GM12892 (cell line): Measurements from ENCODE around the gene UIMC1.

ENCODE experiments used
- DNase-seq: peaks from one replicate; pipeline ENCODE4 v3.0.0; 2011; ENCODE audit not compliant: insufficient read length
- FAIRE-seq: peaks from 2 replicates; lab custom pipeline; 2011; peaks lifted over from hg19 to GRCh38; lab: Jason Lieb, UNC
- POLR2A ChIP-seq: IDR thresholded peaks from 2 replicates; pipeline ENCODE4 v1.6.1; 2011; ENCODE audit warnings: low read depth, low read length, control low read depth
- POLR2AphosphoS5 ChIP-seq: IDR thresholded peaks from 2 replicates; pipeline ENCODE4 v1.6.1; 2011; ENCODE audit warnings: low read depth, low read length, control low read depth
- TAF1 ChIP-seq: IDR thresholded peaks from 2 replicates; pipeline ENCODE4 v1.6.1; 2011; ENCODE audit warnings: low read depth, mild to moderate bottlenecking, control low read depth, low read length, borderline replicate concordance

UIMC1 gene

GRCh38 chr5:177029498-177029897, 22.9 kb upstream of the UIMC1 start:
- no peak for DNase-seq
- FAIRE-seq, result no peak
- TF ChIP-seq POLR2AphosphoS5 (no peak), POLR2A (no peak), TAF1 (no peak)

GRCh38 chr5:177027665-177028064, 21.1 kb upstream of the UIMC1 start:
- no peak for DNase-seq
- TF ChIP-seq POLR2A, result no peak
- no peak for TF ChIP-seq TAF1
- FAIRE-seq, result no peak

GRCh38 chr5:177025101-177025601, 18.6 kb upstream of the UIMC1 start:
- no peak for TF ChIP-seq POLR2A
- no peak for TF ChIP-seq POLR2AphosphoS5
- no peak for TF ChIP-seq TAF1
- no peak for DNase-seq
- FAIRE-seq, result no peak

GRCh38 chr5:177024559-177024958, 18.0 kb upstream of the UIMC1 start:
- DNase-seq, result no peak
- TF ChIP-seq TAF1, result no peak
- TF ChIP-seq POLR2A, result no peak
- no peak for TF ChIP-seq POLR2AphosphoS5
- no peak for FAIRE-seq

- peak; percentile 24 for DNase-seq
- no peak for FAIRE-seq
- TF ChIP-seq TAF1, result no peak
- TF ChIP-seq POLR2AphosphoS5, result no peak
- TF ChIP-seq POLR2A, result no peak
Measured at GRCh38 chr5:177023303-177023664, 16.7 kb upstream of the UIMC1 start.

GRCh38 chr5:177022386-177023302, 16.1 kb upstream of the UIMC1 start, which contains the start of gene ZNF346:
ZNF346 (plus strand) TSS chr5:177022696; CDS start chr5:177022739, 43 bp downstream.
- peak; percentile 98 for DNase-seq
- TF ChIP-seq POLR2AphosphoS5, result peak; percentile 88
- TF ChIP-seq TAF1, result peak; percentile 57
- TF ChIP-seq POLR2A, result peak; percentile 89
- FAIRE-seq, result peak; percentile 94

GRCh38 chr5:177020033-177020432, 13.5 kb upstream of the UIMC1 start:
- FAIRE-seq (no peak), DNase-seq (no peak)
- TF ChIP-seq TAF1, result no peak
- TF ChIP-seq POLR2A, result no peak
- TF ChIP-seq POLR2AphosphoS5, result no peak

GRCh38 chr5:177018341-177018740, 11.8 kb upstream of the UIMC1 start:
- FAIRE-seq (no peak), DNase-seq (no peak)
- no peak for TF ChIP-seq TAF1

GRCh38 chr5:177015156-177015555, 8.6 kb upstream of the UIMC1 start:
- DNase-seq (no peak), FAIRE-seq (no peak)
- TF ChIP-seq POLR2A, result no peak
- no peak for TF ChIP-seq POLR2AphosphoS5
- no peak for TF ChIP-seq TAF1

- DNase-seq, result no peak
- TF ChIP-seq POLR2AphosphoS5, result no peak
- no peak for TF ChIP-seq TAF1
- no peak for TF ChIP-seq POLR2A
- no peak for FAIRE-seq
Measured at GRCh38 chr5:177010153-177010552, 3.6 kb upstream of the UIMC1 start.

- TF ChIP-seq POLR2A, result no peak
- TF ChIP-seq TAF1, result no peak
- no peak for TF ChIP-seq POLR2AphosphoS5
- FAIRE-seq, result no peak
- DNase-seq, result no peak
Measured at GRCh38 chr5:177008716-177009115, 2.1 kb upstream of the UIMC1 start.
